Psoas muscle (tissue), 8 donors: ENCODE data around the gene PTX4. TPM values are rescaled to one million over a fixed set of nuclear protein-coding genes. Genes with fewer than 3 reads are reported as not detected.

Source experiments
- ATAC-seq, 4 donors: fragments of 200-7000 bp; cut with Tn5 transposase; one replicate each; pipeline ENCODE4 v1.9.1; 2020; ENCODE audit warnings: moderate library complexity in 3 of 4, mild to moderate bottlenecking in 2 of 4
- DNase-seq, 2 donors: peaks; one replicate each; pipeline ENCODE4 v3.0.0-alpha.2; 2020
- H3K27ac ChIP-seq: fragments of 200-600 bp; one replicate; pipeline ENCODE4 v1.8.0; 2022
- H3K27me3 ChIP-seq, 3 donors: fragments of 200-600 bp in 1 of 3; one replicate each; pipeline versions ENCODE4 v1.6.1 to v1.8.0; 2013 to 2022; ENCODE audit warnings: low read length in 2 of 3, mild to moderate bottlenecking in 2 of 3, moderate library complexity in 1 of 3; ENCODE audit not compliant: insufficient read depth in 3 of 3
- H3K36me3 ChIP-seq, 2 donors: fragments of 200-600 bp in 1 of 2; one replicate each; pipeline versions ENCODE4 v1.6.1 to v1.8.0; 2013 to 2022; ENCODE audit warnings: low read depth in 1 of 2, mild to moderate bottlenecking in 1 of 2, moderate library complexity in 1 of 2; ENCODE audit not compliant: insufficient read depth in 1 of 2
- H3K4me1 ChIP-seq: fragments of 200-600 bp; one replicate; pipeline ENCODE4 v1.8.0; 2022
- H3K4me3 ChIP-seq: fragments of 200-600 bp; one replicate; pipeline ENCODE4 v1.8.0; 2022; ENCODE audit warnings: mild to moderate bottlenecking
- H3K9me3 ChIP-seq: fragments of 200-600 bp; one replicate; pipeline ENCODE4 v1.8.0; 2022
- WGBS, 3 donors: extraction: QIAGEN DNeasy Blood & Tissue Kit; methylation state at CpG; one replicate each; pipeline versions ENCODE4 v1.1.6 to v1.1.7; 2013; 5-methylcytosine and 5-hydroxymethylcytosine counted together
- intact Hi-C, 2 donors: fragments of 100-400 bp; cut with DNase I; formaldehyde crosslinking; loops; one replicate each; pipeline versions ENCODE4 v1.11.0 to v1.14.2; 2022
- polyA plus RNA-seq, 3 donors: library from polyadenylated mRNA; stranded (reverse); fragments of 200-250 nt; gene quantifications; one replicate each; pipeline ENCODE4 v1.2.3, GENCODE V29; 2013
- total RNA-seq, 4 donors: library from RNA; stranded (reverse); fragmentation: NEBNext Ultra II Directional in 2 of 4; extraction: Animal tissue kit (Norgen Biotek cat#: 25700) in 2 of 4; gene quantifications; one replicate each; pipeline versions ENCODE4 v1.2.1 to v1.2.4, GENCODE V29; 2021 to 2023
- TF ChIP-seq, protein P1 (sequence below): fragments of 200-600 bp; IDR thresholded peaks from one replicate; pipeline ENCODE4 v1.8.0; 2022; ENCODE audit warnings: antibody characterized with exemption
- donor health status: healthy with polysubstance abuse.
- donor health status: DM: no; HTN: no; CAD: no; lungs with moderate emphysema.
- donor health status: Bipolar disorder and iron deficiency.
- donor health status: healthy.
- donor health status: DM: yes; HTN: yes; CAD: no.
- donor health status: DM: no; HTN: no; CAD: no.
- donor health status: DM: no; HTN: no; CAD: no.
- donor health status: DM: yes; HTN: yes; CAD: no.

Gene PTX4
- total and polyA plus RNA-seq, 7 donors = 0.04 to 0.26 (median 0.23) TPM; not detected in 4

DNA sequence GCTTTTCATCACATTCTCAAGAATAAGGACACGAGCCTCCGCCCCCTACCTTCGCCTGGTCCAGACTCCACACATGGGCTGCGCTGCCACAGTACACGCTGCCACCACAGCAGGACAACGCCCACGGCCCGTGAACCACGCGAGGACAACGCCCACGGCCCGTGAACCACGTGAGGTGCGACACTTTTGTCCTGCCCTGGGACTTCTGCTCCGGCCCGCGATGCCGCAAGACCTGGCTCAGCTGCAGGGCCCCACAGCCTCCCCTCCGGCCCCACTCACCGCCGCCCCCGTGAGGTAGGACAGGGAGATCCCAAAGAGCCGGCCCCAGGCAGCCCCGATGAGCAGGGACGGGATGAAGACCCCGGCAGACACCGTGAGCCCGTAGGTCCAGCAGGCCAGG lies 38.5 kb downstream of the PTX4 start:
- Histone ChIP-seq H3K9me3 (no peaks in the 10 kb centered on the region), H3K36me3 (peaks cover 2 to 97% of the 10 kb centered on the region in 2 donors), H3K27me3 (no peaks in the 10 kb centered on the region), H3K4me3 (no peak overlapping the region), H3K27ac (no peak overlapping the region), H3K4me1 (no peaks in the 10 kb centered on the region)
- WGBS, 3 donors = 88 to 95% (median 93%) methylated on average over 29 of the region's 29 CpGs
- ATAC-seq (no peak), DNase-seq (no peak)
- intact Hi-C loops = no loop called here
- TF ChIP-seq, protein P1, sequence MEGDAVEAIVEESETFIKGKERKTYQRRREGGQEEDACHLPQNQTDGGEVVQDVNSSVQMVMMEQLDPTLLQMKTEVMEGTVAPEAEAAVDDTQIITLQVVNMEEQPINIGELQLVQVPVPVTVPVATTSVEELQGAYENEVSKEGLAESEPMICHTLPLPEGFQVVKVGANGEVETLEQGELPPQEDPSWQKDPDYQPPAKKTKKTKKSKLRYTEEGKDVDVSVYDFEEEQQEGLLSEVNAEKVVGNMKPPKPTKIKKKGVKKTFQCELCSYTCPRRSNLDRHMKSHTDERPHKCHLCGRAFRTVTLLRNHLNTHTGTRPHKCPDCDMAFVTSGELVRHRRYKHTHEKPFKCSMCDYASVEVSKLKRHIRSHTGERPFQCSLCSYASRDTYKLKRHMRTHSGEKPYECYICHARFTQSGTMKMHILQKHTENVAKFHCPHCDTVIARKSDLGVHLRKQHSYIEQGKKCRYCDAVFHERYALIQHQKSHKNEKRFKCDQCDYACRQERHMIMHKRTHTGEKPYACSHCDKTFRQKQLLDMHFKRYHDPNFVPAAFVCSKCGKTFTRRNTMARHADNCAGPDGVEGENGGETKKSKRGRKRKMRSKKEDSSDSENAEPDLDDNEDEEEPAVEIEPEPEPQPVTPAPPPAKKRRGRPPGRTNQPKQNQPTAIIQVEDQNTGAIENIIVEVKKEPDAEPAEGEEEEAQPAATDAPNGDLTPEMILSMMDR = no peak

- Histone ChIP-seq H3K9me3 (no peaks in the 10 kb centered on the region), H3K4me3 (no peak overlapping the region), H3K27me3 (no peaks in the 10 kb centered on the region), H3K27ac (no peak overlapping the region), H3K4me1 (no peaks in the 10 kb centered on the region), H3K36me3 (peaks cover 2 to 88% of the 10 kb centered on the region in 2 donors)
- intact Hi-C loops = no loop called here
- 94 to 96% (median 95%) methylated on average over 25 of the region's 25 CpGs for WGBS, 3 donors
- no peak for DNase-seq
- no peak for ATAC-seq
- TF ChIP-seq, protein P1 = no peak
Observed at GRCh38 chr16:1449201-1449788, 39.4 kb downstream of the PTX4 start.

- H3K27me3 ChIP-seq = no peaks in the 10 kb centered on the region
- intact Hi-C loops = no loop called here
- H3K4me1 ChIP-seq = no peaks in the 10 kb centered on the region
- H3K36me3 ChIP-seq = peaks cover 2 to 81% of the 10 kb centered on the region in 2 donors
- WGBS, 3 donors = 93 to 94% (median 93%) methylated on average over 30 of the region's 30 CpGs
- no peak for ATAC-seq
- no peak overlapping the region for H3K4me3 ChIP-seq
- no peak overlapping the region for H3K27ac ChIP-seq
- H3K9me3 ChIP-seq = no peaks in the 10 kb centered on the region
- no peak for DNase-seq
- TF ChIP-seq, protein P1 = no peak
Observed at GRCh38 chr16:1448536-1449116, 40.1 kb downstream of the PTX4 start.

DNA sequence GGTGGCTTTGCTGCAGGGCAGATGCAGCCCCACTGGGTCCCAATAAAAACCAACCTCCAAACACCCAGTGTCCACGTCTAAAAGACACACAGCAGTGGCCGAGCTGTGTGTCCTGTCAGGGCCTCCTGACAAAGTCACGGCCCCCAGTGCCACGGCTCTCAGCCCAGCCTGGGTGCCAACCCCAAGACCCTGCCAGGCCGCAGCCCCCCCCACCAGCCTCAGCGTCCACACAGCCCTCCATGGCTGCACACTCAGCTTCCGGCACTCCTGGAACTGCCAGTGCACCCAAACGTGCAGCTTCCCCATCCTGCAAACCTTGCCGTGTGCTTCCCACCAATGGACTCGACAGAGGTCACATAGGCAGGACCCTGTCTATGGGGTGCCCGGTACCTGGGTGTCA lies 40.8 kb downstream of the PTX4 start:
- Histone ChIP-seq H3K27ac (no peak overlapping the region), H3K4me3 (no peak overlapping the region), H3K27me3 (no peaks in the 10 kb centered on the region), H3K4me1 (no peaks in the 10 kb centered on the region), H3K9me3 (no peaks in the 10 kb centered on the region), H3K36me3 (peaks cover 2 to 74% of the 10 kb centered on the region in 2 donors)
- ATAC-seq = no peak
- no peak for DNase-seq
- TF ChIP-seq, protein P1 = no peak
- intact Hi-C loops = no loop called here
- 89 to 97% (median 91%) methylated on average over 11 of the region's 11 CpGs for WGBS, 3 donors
